Measurements from ENCODE around the gene DRC1.

The DRC1 gene

GRCh38 chr2:26493566-26493965 lies 91.8 kb downstream of the DRC1 start:
- no peak for DNase-seq (ENCODE audit: low read depth)

- DNase-seq (ENCODE audit: low read depth): no peak
Observed at GRCh38 chr2:26494199-26494598, 92.5 kb downstream of the DRC1 start.

GRCh38 chr2:26494891-26495290 lies 93.2 kb downstream of the DRC1 start:
- DNase-seq (ENCODE audit: low read depth): no peak

- no peak for DNase-seq (ENCODE audit: low read depth)
Observed at GRCh38 chr2:26495705-26496297, 94.1 kb downstream of the DRC1 start.

- no peak for DNase-seq (ENCODE audit: low read depth)
Observed at GRCh38 chr2:26500406-26500805, 98.7 kb downstream of the DRC1 start.

- peak; percentile 32 for DNase-seq (ENCODE audit: low read depth)
Observed at GRCh38 chr2:26503231-26503880, 101.6 kb downstream of the DRC1 start.

- DNase-seq (ENCODE audit: low read depth): no peak
Observed at GRCh38 chr2:26504002-26504401, 102.3 kb downstream of the DRC1 start.

GRCh38 chr2:26506279-26506678 lies 104.6 kb downstream of the DRC1 start:
- DNase-seq (ENCODE audit: low read depth): no peak
